ENCODE data around the gene SNRPN. TPM values are rescaled to one million over a fixed set of nuclear protein-coding genes. Genes with fewer than 3 reads are reported as not detected.

Gene SNRPN
- total RNA-seq, result 10 to 100 TPM; 46.6 to 53.7 TPM

DNA sequence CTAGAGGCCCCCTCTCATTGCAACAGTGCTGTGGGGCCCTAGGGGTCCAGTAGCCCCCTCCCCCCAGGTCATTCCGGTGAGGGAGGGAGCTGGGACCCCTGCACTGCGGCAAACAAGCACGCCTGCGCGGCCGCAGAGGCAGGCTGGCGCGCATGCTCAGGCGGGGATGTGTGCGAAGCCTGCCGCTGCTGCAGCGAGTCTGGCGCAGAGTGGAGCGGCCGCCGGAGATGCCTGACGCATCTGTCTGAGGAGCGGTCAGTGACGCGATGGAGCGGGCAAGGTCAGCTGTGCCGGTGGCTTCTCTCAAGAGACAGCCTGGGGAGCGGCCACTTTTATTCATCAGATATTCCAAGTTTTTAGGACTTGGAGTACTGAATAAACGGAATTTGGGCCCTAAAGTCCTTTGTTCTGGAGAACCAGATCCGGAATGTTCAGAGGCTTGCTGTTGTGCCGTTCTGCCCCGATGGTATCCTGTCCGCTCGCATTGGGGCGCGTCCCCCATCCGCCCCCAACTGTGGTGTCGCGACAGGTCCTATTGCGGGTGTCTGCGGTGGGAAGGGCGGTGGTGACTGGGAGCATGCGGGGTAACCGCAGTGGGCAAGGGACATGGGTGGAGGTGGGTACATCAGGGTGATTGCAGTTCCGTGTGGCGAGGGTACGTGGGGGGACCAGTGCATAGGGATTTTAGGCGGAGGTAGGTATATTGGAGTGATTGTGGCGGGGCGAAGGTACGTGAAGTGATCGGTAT, at the start of gene SNRPN, which contains the start of gene SNURF:
SNRPN (plus strand) TSS at position 205 of the 748 bp plus-strand sequence. CDS start 19,467 bp downstream, outside the sequence.
SNURF (plus strand) TSS at position 205 of the 748 bp plus-strand sequence; CDS start at position 267, 62 bp downstream.

Small RNA genes lying within 50 kb of the gene (small RNA-seq; reads per million reads assigned to genes)
- gene AC090602.1, result 0 reads per million in 2 donors
- 0 reads per million in 2 donors for gene AC124312.4
- gene AC124312.5, result 0.12 to 0.43 reads per million in 2 donors

Other genes with a start within 250 kb of the SNRPN start
- 1 to 10 TPM; 3.7 to 5.2 TPM for gene SNURF, start within 50 bp of the SNRPN start, total RNA-seq

All from melanocyte of skin (primary cell).